GM21447 (cell line): ENCODE results near the gene ZBTB25.

Source experiments
- ATAC-seq: cut with Tn5 transposase; IDR thresholded peaks from one replicate; pipeline ENCODE4 v1.9.1; 2021; ENCODE audit not compliant: unreplicated experiment

Gene ZBTB25

DNA sequence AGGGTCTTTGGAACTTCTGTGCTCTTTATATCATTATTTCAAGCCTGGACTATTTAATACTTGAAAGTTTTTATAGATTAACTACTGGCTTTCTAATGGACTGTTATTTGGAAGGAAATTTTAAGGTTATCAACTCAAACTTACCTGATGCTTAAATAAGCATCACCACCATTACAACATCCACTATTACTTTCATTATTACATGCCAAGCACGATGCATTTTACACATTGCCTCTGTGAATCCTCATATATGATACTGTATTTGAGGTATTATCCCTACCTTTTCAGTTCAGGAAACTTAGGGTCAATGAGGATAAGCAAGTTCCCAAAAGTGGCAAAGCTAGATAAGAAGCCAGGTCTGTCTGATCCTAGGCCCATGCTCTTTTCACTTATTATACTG, 13.3 kb upstream of the ZBTB25 start:
- ATAC-seq = no peak

DNA sequence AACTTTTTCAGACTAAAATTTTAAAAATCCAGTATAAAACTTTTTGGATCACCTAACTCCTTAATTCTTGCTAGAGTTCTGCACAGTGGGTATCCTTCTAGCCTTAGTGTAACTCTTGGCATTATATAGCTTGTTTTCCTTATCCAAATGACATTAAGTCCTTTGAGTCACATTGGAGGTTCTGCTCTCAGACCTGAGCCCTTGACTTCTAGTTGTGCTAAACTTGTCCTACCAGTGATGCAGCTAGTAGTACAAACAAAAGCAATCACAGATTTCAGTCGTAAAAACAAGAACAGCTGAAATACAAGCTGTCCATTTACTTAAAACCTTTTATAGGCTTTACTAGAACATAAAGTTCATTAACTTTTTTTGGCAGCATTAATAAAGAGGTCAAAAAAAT, 11.4 kb upstream of the ZBTB25 start:
- no peak for ATAC-seq

- no peak for ATAC-seq
Measured at GRCh38 chr14:64513271-64513670, 9.6 kb upstream of the ZBTB25 start.

DNA sequence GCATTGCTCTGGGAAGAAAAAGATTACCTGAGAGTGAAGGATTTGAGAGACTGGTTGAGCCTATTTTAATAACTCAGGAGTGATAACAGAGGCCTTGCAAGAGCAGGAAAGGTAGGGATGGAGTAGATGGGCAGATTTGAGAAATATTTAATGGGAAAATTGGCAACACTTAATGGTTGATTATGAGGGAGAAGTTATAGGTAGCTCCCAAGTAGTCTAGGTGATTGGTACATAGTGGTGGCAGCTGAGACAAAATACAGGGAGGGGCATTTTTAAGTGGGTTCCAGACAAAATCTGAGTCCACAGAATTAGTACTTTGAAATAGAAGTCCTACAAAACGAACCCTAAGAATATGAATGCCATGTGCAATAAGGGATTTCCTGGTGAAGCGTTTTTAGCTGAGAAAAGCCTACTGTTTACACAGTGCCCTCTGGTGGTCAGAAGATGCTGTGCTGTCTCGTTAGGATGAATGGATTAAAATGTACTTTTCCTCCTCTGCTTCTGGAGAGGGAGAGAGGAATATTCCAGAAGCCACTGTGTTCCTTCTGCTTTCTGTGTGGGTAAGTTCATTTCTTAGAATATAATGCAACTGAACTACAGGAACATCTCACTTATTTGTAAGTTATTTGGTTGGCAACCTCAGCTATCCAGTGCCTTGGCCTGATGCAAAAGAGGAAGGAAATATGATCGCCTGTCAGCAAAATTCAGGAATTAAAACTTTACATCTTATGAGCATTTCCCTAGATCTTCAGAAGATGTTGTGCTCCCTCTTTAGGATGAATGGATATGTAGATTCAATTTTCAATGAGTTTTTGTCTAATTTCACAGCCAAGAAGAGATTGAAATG, 7.4 kb upstream of the ZBTB25 start:
- no peak for ATAC-seq

- ATAC-seq = no peak
Measured at GRCh38 chr14:64509036-64509435, 5.4 kb upstream of the ZBTB25 start.

- no peak for ATAC-seq
Measured at GRCh38 chr14:64508215-64508776, 4.7 kb upstream of the ZBTB25 start.

DNA sequence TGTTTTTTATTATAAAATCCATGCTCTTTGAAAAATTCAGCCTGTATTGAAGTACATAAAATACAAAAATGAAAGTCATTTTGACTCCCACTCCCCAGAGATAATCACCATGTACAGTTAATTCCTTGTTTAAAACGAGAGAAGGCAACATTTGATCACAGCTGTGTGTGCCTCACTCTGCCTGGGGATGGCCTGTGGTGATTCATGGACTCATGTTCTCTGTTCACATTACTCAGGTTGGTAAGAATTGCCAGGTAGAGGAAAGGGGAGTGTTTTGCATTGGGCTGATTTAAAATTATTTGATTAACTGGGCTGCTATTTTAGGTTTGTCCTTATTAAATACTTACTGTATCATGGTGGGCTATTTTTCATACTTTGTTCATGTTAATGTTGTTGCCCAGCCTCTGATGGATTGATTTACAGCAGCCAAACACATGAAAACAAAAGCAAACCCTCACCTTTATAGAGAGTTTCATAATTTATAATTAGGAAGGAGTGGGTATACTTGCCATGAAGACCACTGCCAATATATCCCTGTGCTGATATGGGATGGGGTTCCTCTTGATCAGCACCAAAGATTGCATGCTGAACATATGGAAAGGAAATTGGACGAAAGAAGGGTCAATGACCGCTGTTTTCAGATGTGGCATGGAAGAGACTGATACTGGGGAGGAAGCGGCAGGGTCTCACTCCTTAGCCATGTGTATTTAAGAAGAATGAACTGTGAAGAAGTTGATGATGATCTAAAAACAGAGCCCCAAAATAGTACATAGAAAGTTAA, 3.9 kb upstream of the ZBTB25 start:
- no peak for ATAC-seq

GRCh38 chr14:64506721-64507120, 3.1 kb upstream of the ZBTB25 start:
- ATAC-seq = no peak

DNA sequence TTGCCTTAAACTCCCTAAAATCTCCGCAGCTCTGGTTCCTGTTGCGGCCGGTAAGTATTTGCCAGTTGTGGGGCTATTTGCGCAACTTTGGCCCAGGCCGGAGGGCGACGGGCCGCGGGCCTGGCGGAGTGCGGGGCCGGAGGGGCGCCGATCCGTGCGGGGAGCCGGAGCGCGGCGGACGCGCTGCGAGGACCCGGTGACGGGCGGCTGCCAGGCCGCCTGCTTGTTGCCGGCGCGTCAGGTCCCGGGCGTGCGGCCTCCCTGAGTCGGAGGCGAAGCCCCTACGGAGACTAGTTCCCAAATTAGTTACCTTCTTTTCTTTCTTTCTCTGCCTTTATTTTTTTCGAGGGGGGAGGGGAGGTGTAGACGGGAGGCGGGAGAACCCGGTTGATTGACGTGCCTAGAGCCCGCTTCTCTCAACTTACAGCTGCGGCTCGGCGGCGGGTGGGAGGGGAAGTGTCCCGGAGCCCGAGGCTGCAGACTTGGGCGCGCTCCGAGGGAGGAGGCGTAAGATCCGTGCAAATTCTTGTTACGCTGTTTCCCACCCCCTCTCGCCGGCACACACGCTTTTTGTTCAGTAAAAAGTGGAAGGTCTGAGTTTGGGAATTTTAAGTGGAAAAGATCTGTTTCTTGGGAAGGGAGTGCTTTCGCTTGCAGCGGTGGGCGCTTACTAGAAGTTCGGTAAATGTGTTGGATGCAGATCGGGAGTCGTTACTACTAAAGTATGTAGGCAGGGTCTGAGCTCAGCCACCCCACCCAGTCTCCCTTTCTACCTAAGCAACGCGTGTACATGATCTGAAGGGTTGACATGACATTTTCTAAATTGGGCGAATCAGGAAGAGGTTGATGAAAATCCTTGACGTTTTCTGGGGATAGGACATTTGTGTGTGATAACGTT, 1.5 kb upstream of the ZBTB25 start:
- ATAC-seq = no peak

GRCh38 chr14:64504310-64504896, 765 bp upstream of the ZBTB25 start, which contains the start of gene ZBTB1:
Gene ZBTB1, plus strand, starts transcription at chr14:64504770. Its CDS starts 16,735 bp downstream, at chr14:64521505.
- ATAC-seq = peak; percentile 19

DNA sequence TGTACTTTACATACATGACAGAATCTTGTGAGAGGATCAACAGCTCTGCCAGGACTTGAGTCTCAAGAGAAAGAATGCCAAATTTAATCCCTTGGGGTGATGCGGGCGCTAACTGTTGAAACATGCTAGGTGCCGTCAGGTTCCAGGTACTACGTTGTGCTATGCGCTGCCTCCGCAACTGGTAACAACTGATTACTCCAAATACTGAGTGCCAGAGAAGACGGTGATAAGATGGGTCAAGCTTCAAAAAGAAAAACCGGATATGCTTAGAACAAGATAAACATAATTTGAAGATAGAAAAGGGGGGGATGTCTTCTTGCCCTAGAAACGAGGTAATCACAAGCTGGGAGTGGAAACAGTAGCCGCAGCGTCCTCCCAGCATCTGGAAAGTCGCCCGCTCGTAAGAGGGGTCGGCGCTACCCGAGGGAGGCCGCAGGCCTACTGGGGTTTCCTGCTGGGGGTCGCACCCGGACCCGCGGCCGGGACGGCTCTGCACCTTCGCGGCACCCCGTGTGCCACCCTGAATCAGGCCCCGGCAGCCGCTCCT, 678 bp downstream of the ZBTB25 start:
- no peak for ATAC-seq

- ATAC-seq = no peak
Measured at GRCh38 chr14:64502456-64502855, 1.2 kb downstream of the ZBTB25 start.

- ATAC-seq = no peak
Measured at GRCh38 chr14:64501411-64502171, 2.0 kb downstream of the ZBTB25 start.

DNA sequence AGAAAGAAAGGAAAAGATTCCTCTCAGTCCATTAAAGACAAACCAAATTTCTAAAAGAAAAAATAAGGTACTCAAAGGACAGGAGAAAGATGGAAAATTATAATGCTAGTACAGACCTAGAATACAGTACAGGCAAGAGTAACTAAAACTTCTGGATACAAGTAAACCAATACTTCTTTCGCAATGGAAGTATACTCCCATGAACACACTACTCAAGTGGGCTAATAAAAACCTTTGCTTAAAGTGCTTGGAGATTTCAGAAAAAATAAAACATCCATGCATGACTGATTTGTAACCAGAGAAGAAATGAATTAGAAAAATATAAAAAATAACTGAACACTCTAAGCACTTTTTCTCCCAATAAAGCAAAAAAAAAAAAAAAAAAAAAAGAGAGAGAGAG, 3.5 kb downstream of the ZBTB25 start:
- ATAC-seq = no peak

DNA sequence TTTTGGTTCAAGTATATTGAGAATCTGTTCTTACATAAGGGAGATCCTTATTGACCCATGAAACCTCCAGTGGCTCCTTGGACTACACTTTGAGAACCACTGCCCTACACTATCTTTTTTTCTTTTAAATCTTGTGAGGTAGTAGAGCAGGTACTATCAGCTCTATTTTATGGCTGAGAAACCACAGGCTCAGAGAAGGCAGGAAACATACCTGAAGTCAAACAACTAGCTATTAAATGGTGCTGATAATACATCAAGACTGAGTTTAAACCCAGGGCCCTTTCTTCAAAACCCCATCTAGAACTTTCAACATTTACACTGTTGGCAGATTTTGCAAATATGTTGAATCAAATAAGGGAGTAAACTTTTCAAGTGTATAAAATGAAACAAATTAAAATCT, 6.9 kb downstream of the ZBTB25 start:
- no peak for ATAC-seq

GRCh38 chr14:64495252-64495651, 8.4 kb downstream of the ZBTB25 start:
- ATAC-seq = no peak

GRCh38 chr14:64493455-64493854, 10.2 kb downstream of the ZBTB25 start:
- no peak for ATAC-seq

DNA sequence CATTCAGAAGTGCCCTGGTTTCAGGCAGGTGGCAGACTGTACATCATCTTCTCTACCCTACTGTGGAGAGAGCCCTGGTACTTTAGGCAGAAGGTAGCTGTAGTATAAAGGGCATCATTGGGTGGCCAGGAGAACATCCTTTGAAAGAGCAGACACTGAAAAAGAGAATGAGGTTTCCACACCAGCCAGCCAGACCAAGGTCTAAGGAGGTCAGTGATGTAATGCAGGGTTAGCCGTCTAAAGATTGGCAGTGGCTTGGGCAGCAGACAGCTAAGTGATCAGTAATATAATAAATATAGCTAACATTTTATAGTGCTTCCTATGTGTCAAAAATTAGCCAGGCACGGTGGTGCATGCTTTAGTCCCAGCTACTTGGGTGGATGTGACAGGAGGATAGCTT, 12.0 kb downstream of the ZBTB25 start:
- no peak for ATAC-seq

GRCh38 chr14:64488590-64489099, 15.0 kb downstream of the ZBTB25 start:
- ATAC-seq = no peak
